CD14-positive monocyte (primary cell): ENCODE data around the gene TMA7. TPM values are rescaled to one million over a fixed set of nuclear protein-coding genes. Genes with fewer than 3 reads are reported as not detected.

Experiments used
- DNase-seq, 3 donors: peaks; one replicate each; pipeline ENCODE4 v3.0.0-alpha.2; 2011 to 2022
- H2AFZ ChIP-seq: 2 replicates; pipeline ENCODE4 v1.6.0; 2012; ENCODE audit warnings: mild to moderate bottlenecking, low read depth, low read length, inconsistent platforms; ENCODE audit not compliant: insufficient read depth, poor library complexity, severe bottlenecking
- H3K27ac ChIP-seq, 2 donors: 1 replicate in 1 of 2; 2 replicates in 1 of 2; pipeline ENCODE4 v1.5.1; 2012 to 2013; ENCODE audit warnings: low read length in 2 of 2, control low read depth in 1 of 2, inconsistent platforms in 1 of 2, low read depth in 1 of 2, mild to moderate bottlenecking in 1 of 2
- H3K27me3 ChIP-seq, 2 donors: one replicate each; pipeline versions ENCODE4 v1.6.0 to v1.6.1; 2011 to 2013; ENCODE audit warnings: low read length in 2 of 2; ENCODE audit not compliant: control insufficient read depth in 2 of 2, insufficient read depth in 2 of 2
- H3K36me3 ChIP-seq, 2 donors: replicated peaks in 1 of 2; 1 replicate in 1 of 2; 2 replicates in 1 of 2; pipeline versions ENCODE4 v1.5.1 to v1.6.1; 2012 to 2013; ENCODE audit warnings: low read length in 2 of 2, control low read depth in 1 of 2, inconsistent platforms in 1 of 2, mild to moderate bottlenecking in 1 of 2; ENCODE audit not compliant: insufficient read depth in 2 of 2, control insufficient read depth in 1 of 2
- H3K4me1 ChIP-seq, 2 donors: 1 replicate in 1 of 2; 2 replicates in 1 of 2; pipeline versions ENCODE4 v1.5.1 to v1.6.1; 2012 to 2013; ENCODE audit warnings: low read length in 2 of 2, control low read depth in 1 of 2, inconsistent platforms in 1 of 2, mild to moderate bottlenecking in 1 of 2, moderate library complexity in 1 of 2; ENCODE audit not compliant: insufficient read depth in 2 of 2, control insufficient read depth in 1 of 2
- H3K4me2 ChIP-seq: replicated peaks from 2 replicates; pipeline ENCODE3; 2012; ENCODE audit warnings: low read length, moderate library complexity, mild to moderate bottlenecking; ENCODE audit not compliant: poor library complexity, severe bottlenecking; ENCODE audit errors: extremely low read depth
- H3K4me3 ChIP-seq, 3 experiments: fragments of 200-600 bp in 1 of 3; sonication (generic) in 1 of 3; replicated peaks in 1 of 3; 1 replicate in 2 of 3; 2 replicates in 1 of 3; pipeline ENCODE4 v1.5.1; 2011 to 2013; ENCODE audit warnings: low read length in 3 of 3, mild to moderate bottlenecking in 3 of 3, control low read depth in 2 of 3, low read depth in 2 of 3, inconsistent platforms in 1 of 3, moderate library complexity in 1 of 3
- H3K79me2 ChIP-seq: 2 replicates; pipeline ENCODE4 v1.6.0; 2012; ENCODE audit warnings: mild to moderate bottlenecking, control low read depth, inconsistent platforms, low read length, moderate library complexity; ENCODE audit not compliant: insufficient read depth
- H3K9ac ChIP-seq: 2 replicates; pipeline ENCODE4 v1.6.0; 2017; ENCODE audit warnings: low read length, mild to moderate bottlenecking; ENCODE audit not compliant: insufficient read depth, poor library complexity, severe bottlenecking
- H3K9me3 ChIP-seq, 2 donors: replicated peaks in 1 of 2; 1 replicate in 1 of 2; 2 replicates in 1 of 2; pipeline versions ENCODE4 v1.5.1 to v1.6.1; 2012 to 2013; ENCODE audit warnings: low read length in 2 of 2, control low read depth in 1 of 2; ENCODE audit not compliant: control insufficient read depth in 1 of 2, insufficient read depth in 1 of 2
- H4K20me1 ChIP-seq: 2 replicates; pipeline ENCODE4 v1.6.0; 2012; ENCODE audit warnings: mild to moderate bottlenecking, low read length, control low read depth, moderate library complexity; ENCODE audit not compliant: insufficient read depth
- H3K27ac Mint-ChIP-seq, 7 donors: one replicate each; pipeline ENCODE4 v1.8.0; 2020; ENCODE audit warnings: mild to moderate bottlenecking in 7 of 7, mixed read lengths in 7 of 7, moderate library complexity in 6 of 7, inconsistent platforms in 2 of 7
- H3K27me3 Mint-ChIP-seq, 3 donors: one replicate each; pipeline ENCODE4 v1.8.0; 2021 to 2022; ENCODE audit warnings: low read depth in 3 of 3, mild to moderate bottlenecking in 3 of 3, mixed read lengths in 3 of 3, moderate library complexity in 3 of 3, inconsistent platforms in 1 of 3
- H3K36me3 Mint-ChIP-seq, 2 donors: one replicate each; pipeline ENCODE4 v1.8.0; 2020; ENCODE audit warnings: mixed read lengths in 2 of 2, inconsistent platforms in 1 of 2, mild to moderate bottlenecking in 1 of 2
- H3K4me1 Mint-ChIP-seq: one replicate; pipeline ENCODE4 v1.8.0; 2020; ENCODE audit warnings: mild to moderate bottlenecking, mixed read lengths
- H3K4me3 Mint-ChIP-seq, 2 donors: one replicate each; pipeline ENCODE4 v1.8.0; 2020; ENCODE audit warnings: mild to moderate bottlenecking in 2 of 2, mixed read lengths in 2 of 2, moderate library complexity in 1 of 2
- H3K9me3 Mint-ChIP-seq, 7 donors: one replicate each; pipeline ENCODE4 v1.8.0; 2020 to 2022; ENCODE audit warnings: mixed read lengths in 7 of 7, mild to moderate bottlenecking in 6 of 7, moderate library complexity in 6 of 7, inconsistent platforms in 2 of 7
- CTCF ChIP-seq: fragments of 200-600 bp; IDR thresholded peaks from one replicate; pipeline ENCODE4 v1.8.0; 2022; ENCODE audit warnings: antibody characterized with exemption, mild to moderate bottlenecking
- WGBS: methylation state at CpG from one replicate; pipeline ENCODE4 v1.1.5; 2013; ENCODE audit warnings: missing lambda C conversion rate; ENCODE audit not compliant: insufficient coverage; 5-methylcytosine and 5-hydroxymethylcytosine counted together
- intact Hi-C, 2 donors: fragments of 100-400 bp; cut with micrococcal nuclease; formaldehyde crosslinking; loops; one replicate each; pipeline versions ENCODE4 v1.15.0 to v1.15.1; 2023
- polyA plus RNA-seq, 3 donors: library from polyadenylated mRNA; depleted of rRNA in 1 of 3; unstranded in 2 of 3; stranded (reverse) in 1 of 3; fragments of 300-500 nt in 2 of 3; fragments of >200 nt in 1 of 3; fragmentation: Illumina TruSeq in 2 of 3; gene quantifications; 1 replicate in 2 of 3; 2 replicates in 1 of 3; pipeline ENCODE4 v1.2.3, GENCODE V29; 2012 to 2021

The TMA7 gene
- polyA plus RNA-seq, 3 donors, result 301 to 559 (median 478) TPM

DNA sequence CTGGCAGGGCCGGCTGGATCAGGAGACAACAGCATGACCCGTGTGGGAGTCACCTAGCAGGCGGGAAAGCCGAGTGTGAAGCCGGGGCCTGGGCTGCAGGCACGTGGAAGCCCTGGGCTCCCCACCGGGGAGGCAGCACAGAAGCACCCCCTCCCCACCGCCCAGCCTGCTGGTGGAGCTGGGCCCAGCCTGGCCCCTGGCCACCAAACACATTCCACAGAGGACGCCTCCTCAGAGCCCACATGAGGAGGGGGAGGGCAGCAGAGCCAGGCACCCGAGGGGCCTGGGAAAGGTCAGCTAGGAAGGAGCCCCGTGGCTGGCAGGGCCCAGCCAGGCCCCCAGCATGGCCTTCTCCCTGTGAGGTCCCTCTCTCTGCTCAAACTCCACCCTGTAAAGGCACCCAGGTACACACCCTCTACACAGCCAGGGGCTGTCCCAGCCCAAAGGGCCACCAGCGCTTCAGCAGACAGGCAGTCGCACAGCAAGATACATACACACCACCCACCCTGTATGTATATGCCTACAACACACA lies 14.7 kb upstream of the TMA7 start:
- Histone ChIP-seq H3K9me3 (no peaks in the 10 kb centered on the region), H3K4me1 (peaks cover 7 to 8% of the 10 kb centered on the region in 2 donors), H3K27ac (no peak overlapping the region), H3K36me3 (no peaks in the 10 kb centered on the region), H2AFZ (no peak overlapping the region), H3K79me2 (no peaks in the 10 kb centered on the region), H3K27me3 (peaks cover 3 to 24% of the 10 kb centered on the region in 2 donors), H3K9ac (no peak overlapping the region), H3K4me3 (no peak overlapping the region), H4K20me1 (no peaks in the 10 kb centered on the region), H3K4me2 (no peak overlapping the region)
- 94% methylated on average over 10 of the region's 13 CpGs for WGBS
- H3K4me3 Mint-ChIP-seq, result no peak overlapping the region
- TF ChIP-seq CTCF, result no peak
- peaks cover 0 to 5% (median 0%) of the 10 kb centered on the region in 7 donors for H3K9me3 Mint-ChIP-seq
- peaks cover 0 to 3% of the 10 kb centered on the region in 2 donors for H3K36me3 Mint-ChIP-seq
- H3K27me3 Mint-ChIP-seq, result peaks cover 22 to 30% (median 26%) of the 10 kb centered on the region in 3 donors
- intact Hi-C loops, result no loop called here
- DNase-seq, result no peak
- H3K27ac Mint-ChIP-seq, result no peak overlapping the region
- H3K4me1 Mint-ChIP-seq, result peaks cover 6% of the 10 kb centered on the region

GRCh38 chr3:48426401-48426909 lies 13.6 kb upstream of the TMA7 start:
- peaks cover 2 to 4% of the 10 kb centered on the region in 2 donors for H3K36me3 Mint-ChIP-seq
- intact Hi-C loops, result no loop called here
- Histone ChIP-seq H3K27me3 (peaks cover 3 to 27% of the 10 kb centered on the region in 2 donors), H3K79me2 (no peaks in the 10 kb centered on the region), H2AFZ (no peak overlapping the region), H3K4me2 (no peak overlapping the region), H3K9me3 (no peaks in the 10 kb centered on the region), H3K27ac (no peak overlapping the region), H3K36me3 (no peaks in the 10 kb centered on the region), H3K4me3 (no peak overlapping the region), H4K20me1 (no peaks in the 10 kb centered on the region), H3K9ac (no peak overlapping the region), H3K4me1 (peaks cover 7 to 8% of the 10 kb centered on the region in 2 donors)
- peaks cover 9% of the 10 kb centered on the region for H3K4me1 Mint-ChIP-seq
- no peak overlapping the region for H3K27ac Mint-ChIP-seq
- H3K4me3 Mint-ChIP-seq, result no peak overlapping the region
- peaks cover 0 to 5% (median 0%) of the 10 kb centered on the region in 7 donors for H3K9me3 Mint-ChIP-seq
- no peak for TF ChIP-seq CTCF
- H3K27me3 Mint-ChIP-seq, result peaks cover 24 to 38% (median 28%) of the 10 kb centered on the region in 3 donors
- DNase-seq, result no peak
- 92% methylated on average over 7 of the region's 11 CpGs for WGBS
